Naive thymus-derived CD8-positive, alpha-beta T cell (primary cell): Measurements from ENCODE around the gene SDCBP2. TPM values are rescaled to one million over a fixed set of nuclear protein-coding genes. Genes with fewer than 3 reads are reported as not detected.

ENCODE experiments used
- ATAC-seq, 2 donors: fragments of 150-1000 bp; cut with Tn5 transposase in 1 of 2; sonication (Bioruptor Pico), chemical (Tn5 transposase) in 1 of 2; 1 replicate in 1 of 2; 2 replicates in 1 of 2; pipeline ENCODE4 v1.10.0; 2021; ENCODE audit warnings: mild to moderate bottlenecking in 2 of 2, moderate library complexity in 2 of 2
- POLR2A ChIA-PET: fragments of 350-600 bp; sonication (Branson Sonifier 250); formaldehyde crosslinking; loops from one replicate; lab custom pipeline; 2021; ENCODE audit warnings: antibody characterized with exemption; lab: Charles Lee
- DNase-seq, 10 donors: peaks; one replicate each; pipeline versions ENCODE4 v3.0.0 to v3.0.0-alpha.2; 2020 to 2022
- H3K27ac Mint-ChIP-seq, 10 donors: one replicate each; pipeline ENCODE4 v1.8.0; 2020 to 2022; ENCODE audit warnings: mild to moderate bottlenecking in 10 of 10, mixed read lengths in 10 of 10, moderate library complexity in 4 of 10, inconsistent platforms in 1 of 10
- H3K27me3 Mint-ChIP-seq, 5 donors: one replicate each; pipeline ENCODE4 v1.8.0; 2021 to 2022; ENCODE audit warnings: mixed read lengths in 5 of 5
- H3K36me3 Mint-ChIP-seq, 3 donors: one replicate each; pipeline ENCODE4 v1.8.0; 2020 to 2022; ENCODE audit warnings: mixed read lengths in 3 of 3, mild to moderate bottlenecking in 2 of 3, inconsistent platforms in 1 of 3
- H3K4me1 Mint-ChIP-seq, 4 donors: one replicate each; pipeline ENCODE4 v1.8.0; 2021 to 2022; ENCODE audit warnings: mixed read lengths in 4 of 4
- H3K4me3 Mint-ChIP-seq, 10 donors: one replicate each; pipeline ENCODE4 v1.8.0; 2020 to 2022; ENCODE audit warnings: mild to moderate bottlenecking in 10 of 10, mixed read lengths in 10 of 10, moderate library complexity in 6 of 10, inconsistent platforms in 1 of 10
- H3K9me3 Mint-ChIP-seq, 9 donors: one replicate each; pipeline ENCODE4 v1.8.0; 2020 to 2022; ENCODE audit warnings: mixed read lengths in 9 of 9, mild to moderate bottlenecking in 3 of 9, inconsistent platforms in 1 of 9, moderate library complexity in 1 of 9
- polyA plus RNA-seq, 3 donors: library from polyadenylated mRNA; unstranded; fragments of 300-500 nt; fragmentation: Illumina TruSeq; gene quantifications; one replicate each; pipeline ENCODE4 v1.2.3, GENCODE V29; 2021
- total RNA-seq, 8 experiments: library from RNA in 2 of 8; stranded (reverse) in 2 of 8; gene quantifications; one replicate each; pipeline ENCODE4 v1.2.3 and lab custom pipeline; 2021 to 2026

SDCBP2 gene
- total and polyA plus RNA-seq, 5 experiments from 2014 or later, result 0.81 to 3.3 (median 1.5) TPM

DNA sequence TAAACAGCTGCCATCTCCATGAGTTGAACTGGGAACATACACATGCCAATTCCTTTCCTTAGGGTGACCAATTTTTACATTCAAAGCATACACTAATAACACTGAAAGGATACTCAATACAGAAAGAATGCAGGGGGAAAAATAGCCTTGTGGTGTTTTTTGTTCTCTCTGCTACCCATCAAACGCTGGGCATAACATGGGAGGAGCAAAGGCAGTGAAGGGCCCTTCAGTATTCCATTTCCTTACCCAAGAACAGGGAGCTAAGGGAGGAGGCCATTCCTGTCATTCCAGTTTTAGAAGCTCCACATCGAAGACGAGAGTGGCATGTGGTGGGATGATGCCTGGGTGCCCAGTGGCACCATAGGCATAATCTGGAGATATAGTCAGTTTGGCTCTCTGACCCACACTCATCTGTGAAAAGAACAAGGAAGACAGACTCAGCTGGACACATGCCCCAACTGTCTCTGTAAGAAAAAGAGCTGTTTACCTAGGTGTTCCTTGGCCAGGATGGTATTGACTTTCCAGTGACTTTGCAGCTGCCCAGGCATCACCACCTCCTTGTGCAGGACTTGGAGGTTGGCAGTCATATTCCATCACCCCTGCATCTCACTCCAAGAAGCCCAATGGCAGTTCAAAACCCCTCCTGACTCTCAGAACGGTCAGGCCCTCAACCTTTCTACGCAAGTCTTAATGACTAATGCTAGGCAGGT lies 43.0 kb upstream of the SDCBP2 start:
- H3K36me3 Mint-ChIP-seq, result peaks cover 0 to 86% (median 21%) of the 10 kb centered on the region in 3 donors

DNA sequence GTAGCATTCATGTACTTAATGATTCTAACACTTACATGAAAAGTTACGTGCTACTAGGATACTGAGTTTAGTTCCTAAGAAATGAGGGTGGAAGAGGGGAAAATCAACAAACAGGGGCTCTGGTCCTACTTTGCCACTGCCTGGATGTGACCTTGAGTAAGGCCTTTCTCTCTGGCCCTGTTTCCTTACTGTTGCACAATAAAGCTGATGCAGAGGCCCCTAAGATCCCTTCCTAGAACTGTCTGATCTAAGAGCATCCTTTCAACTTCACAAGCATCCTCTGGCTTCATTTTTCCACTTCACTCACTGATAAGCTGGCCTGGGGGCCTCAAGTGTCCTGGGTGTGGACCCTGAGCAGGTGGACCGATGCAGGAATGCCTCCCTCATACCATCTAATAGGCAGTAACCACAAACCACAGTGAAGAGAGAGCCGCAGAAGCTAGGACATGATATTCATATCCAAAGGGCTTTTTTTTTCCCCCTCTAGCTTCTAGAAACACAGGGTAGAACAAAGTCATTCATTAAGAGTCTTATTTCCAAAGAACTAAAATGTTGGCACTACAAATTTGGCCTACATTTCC lies 42.4 kb upstream of the SDCBP2 start:
- POLR2A ChIA-PET, result interaction anchor here (1.4 kb wide), 1 partner anchor 18 kb away, joined by 6 read pairs; no protein-coding TSS in a partner anchor
- DNase-seq (no peak), ATAC-seq (no peak)
- H3K27me3 Mint-ChIP-seq, result no peaks in the 10 kb centered on the region
- H3K36me3 Mint-ChIP-seq, result peaks cover 0 to 87% (median 21%) of the 10 kb centered on the region in 3 donors
- H3K4me1 Mint-ChIP-seq, result peaks cover 24 to 49% (median 44%) of the 10 kb centered on the region in 4 donors
- no peak overlapping the region for H3K4me3 Mint-ChIP-seq
- no peaks in the 10 kb centered on the region for H3K9me3 Mint-ChIP-seq
- H3K27ac Mint-ChIP-seq, result peak overlapping the region; percentile 29 to 80 (median 62)

More for the DNA sequence above, 43.0 kb upstream of the SDCBP2 start:
- Mint-ChIP-seq H3K27ac (peak overlapping the region; percentile 15 to 80 (median 56)), H3K4me3 (no peak overlapping the region), H3K27me3 (no peaks in the 10 kb centered on the region), H3K9me3 (no peaks in the 10 kb centered on the region), H3K4me1 (peaks cover 29 to 56% (median 50%) of the 10 kb centered on the region in 4 donors)
- POLR2A ChIA-PET, result interaction anchor here (1.4 kb wide), 1 partner anchor 17 kb away, joined by 6 read pairs; no protein-coding TSS in a partner anchor
- ATAC-seq (no peak), DNase-seq (no peak)

DNA sequence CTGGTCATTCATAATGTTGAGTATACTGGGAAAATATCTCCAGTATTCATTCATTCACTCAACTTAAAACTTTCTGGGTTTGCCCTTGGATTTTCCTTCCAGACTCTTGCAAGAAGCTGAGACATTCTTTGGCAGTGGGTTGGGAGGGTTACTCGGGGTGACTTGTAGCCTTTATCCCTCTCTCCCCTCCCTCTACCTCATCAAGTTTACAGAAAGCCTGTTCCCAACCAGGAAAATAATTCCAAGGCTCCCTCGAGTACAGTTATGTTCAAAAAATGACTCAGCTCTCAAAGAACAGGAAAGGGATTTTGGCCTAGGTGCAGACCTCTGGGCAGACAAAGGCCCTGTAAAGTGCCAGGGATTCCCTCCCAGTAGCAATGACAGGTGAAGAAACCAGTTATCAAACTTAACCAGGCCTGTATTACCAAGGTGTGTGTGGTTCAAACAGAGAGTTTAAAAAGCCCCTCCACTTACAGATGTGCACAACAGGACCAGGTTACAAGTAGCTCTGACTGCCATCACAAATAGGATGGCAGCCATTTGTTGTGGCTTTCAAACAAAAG lies 41.7 kb upstream of the SDCBP2 start:
- H3K27ac Mint-ChIP-seq, result peak overlapping the region in 5 of 10 donors; percentile 19 to 82 (median 63)
- POLR2A ChIA-PET, result interaction anchor here (0.6 to 1.4 kb wide), 2 partner anchors 18 to 56 kb away, joined by 5 to 6 read pairs; no protein-coding TSS in a partner anchor
- DNase-seq, result no peak
- no peak for ATAC-seq
- peaks cover 17 to 44% (median 37%) of the 10 kb centered on the region in 4 donors for H3K4me1 Mint-ChIP-seq
- H3K27me3 Mint-ChIP-seq, result no peaks in the 10 kb centered on the region
- no peak overlapping the region for H3K4me3 Mint-ChIP-seq
- H3K9me3 Mint-ChIP-seq, result no peaks in the 10 kb centered on the region
- H3K36me3 Mint-ChIP-seq, result peaks cover 0 to 80% (median 21%) of the 10 kb centered on the region in 3 donors

DNA sequence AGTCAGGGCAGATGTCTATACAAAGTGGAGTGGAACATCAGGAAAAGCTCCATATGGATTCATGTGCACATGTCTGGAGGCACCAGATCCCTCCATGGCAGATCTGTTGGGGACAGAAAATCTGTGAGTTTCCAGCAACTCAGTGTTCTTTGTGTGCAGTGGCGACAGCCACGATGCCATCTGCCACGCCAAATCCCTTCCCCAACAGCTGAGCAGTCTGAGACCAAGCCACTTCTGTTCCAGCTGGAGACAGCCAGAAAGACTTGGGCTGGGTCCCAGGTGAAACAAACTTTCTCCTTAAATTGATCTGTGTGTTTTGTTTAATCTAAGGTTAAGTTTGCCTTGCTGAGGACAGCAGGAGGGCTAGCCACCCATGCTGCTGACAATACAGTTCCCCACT lies 41.0 kb upstream of the SDCBP2 start:
- POLR2A ChIA-PET, result interaction anchor here (0.6 kb wide), 1 partner anchor 55 kb away, joined by 5 read pairs; no protein-coding TSS in a partner anchor
- peaks cover 0 to 4% (median 0%) of the 10 kb centered on the region in 9 donors for H3K9me3 Mint-ChIP-seq
- H3K36me3 Mint-ChIP-seq, result peaks cover 4 to 78% (median 27%) of the 10 kb centered on the region in 3 donors
- no peaks in the 10 kb centered on the region for H3K27me3 Mint-ChIP-seq
- no peak for ATAC-seq
- no peak overlapping the region for H3K4me3 Mint-ChIP-seq
- H3K27ac Mint-ChIP-seq, result peak overlapping the region in 5 of 10 donors; percentile 39 to 87 (median 57)
- DNase-seq, result no peak
- peaks cover 16 to 46% (median 36%) of the 10 kb centered on the region in 4 donors for H3K4me1 Mint-ChIP-seq

DNA sequence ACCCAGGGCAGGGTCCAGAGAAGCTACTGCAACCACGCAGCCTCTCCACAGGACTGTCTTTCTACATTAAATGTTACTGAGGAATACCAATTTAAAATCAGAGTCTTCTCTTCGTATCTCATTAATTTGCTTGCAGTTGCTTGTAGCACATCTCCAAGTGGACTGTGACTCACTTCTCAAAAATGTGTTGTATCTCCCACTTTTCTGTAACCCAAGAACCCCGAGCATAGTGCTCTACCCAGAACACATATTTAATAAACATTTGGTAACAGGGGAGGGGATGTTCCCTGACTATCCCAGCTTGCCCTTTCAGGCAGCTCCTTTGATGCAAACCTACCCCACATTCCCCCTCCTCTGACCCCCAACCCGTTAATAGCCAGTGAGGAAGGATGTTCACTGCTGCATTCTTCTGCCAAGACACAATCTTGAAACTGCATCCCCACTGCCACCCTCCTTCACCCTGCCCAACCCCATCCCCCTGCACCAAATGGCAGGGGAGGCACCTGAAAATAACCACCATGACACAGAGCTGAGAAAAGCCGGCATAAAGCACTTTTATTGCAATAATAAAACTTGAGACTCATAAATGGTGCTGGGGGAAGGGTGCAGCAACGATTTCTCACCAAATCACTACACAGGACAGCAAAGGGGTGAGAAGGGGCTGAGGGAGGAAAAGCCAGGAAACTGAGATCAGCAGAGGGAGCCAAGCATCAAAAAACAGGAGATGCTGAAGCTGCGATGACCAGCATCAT lies 39.7 kb upstream of the SDCBP2 start:
- H3K27ac Mint-ChIP-seq, result peak overlapping the region; percentile 15 to 85 (median 62)
- no peaks in the 10 kb centered on the region for H3K27me3 Mint-ChIP-seq
- POLR2A ChIA-PET, result no interaction called here
- H3K36me3 Mint-ChIP-seq, result peaks cover 4 to 66% (median 28%) of the 10 kb centered on the region in 3 donors
- peaks cover 16 to 55% (median 39%) of the 10 kb centered on the region in 4 donors for H3K4me1 Mint-ChIP-seq
- no peak overlapping the region for H3K4me3 Mint-ChIP-seq
- ATAC-seq, result no peak
- DNase-seq, result no peak
- peaks cover 0 to 4% (median 0%) of the 10 kb centered on the region in 9 donors for H3K9me3 Mint-ChIP-seq

DNA sequence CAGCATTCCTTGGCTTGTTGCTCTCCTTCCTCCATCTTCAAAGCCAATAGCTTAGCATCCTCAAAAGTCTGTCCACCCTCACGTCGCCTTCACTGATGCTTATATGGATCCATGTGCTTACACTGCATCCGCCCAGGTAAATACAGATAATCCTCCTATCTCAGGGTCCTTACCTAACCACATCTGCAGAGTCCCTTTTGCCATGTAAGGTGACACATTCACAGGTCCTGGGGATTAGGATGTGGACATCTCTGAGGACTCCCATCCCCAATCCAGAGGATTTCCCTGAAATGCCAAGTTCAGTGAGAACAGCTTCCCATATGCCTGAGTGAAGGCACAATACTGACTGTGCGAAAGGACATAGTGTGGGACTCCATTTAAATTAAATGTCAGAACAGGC lies 38.5 kb upstream of the SDCBP2 start:
- no peaks in the 10 kb centered on the region for H3K27me3 Mint-ChIP-seq
- peaks cover 24 to 56% (median 42%) of the 10 kb centered on the region in 4 donors for H3K4me1 Mint-ChIP-seq
- peak overlapping the region in 4 of 10 donors; percentile 6 to 35 (median 28) for H3K27ac Mint-ChIP-seq
- DNase-seq, result no peak
- H3K36me3 Mint-ChIP-seq, result peaks cover 4 to 60% (median 22%) of the 10 kb centered on the region in 3 donors
- no peak for ATAC-seq
- POLR2A ChIA-PET, result no interaction called here
- no peak overlapping the region for H3K4me3 Mint-ChIP-seq
- H3K9me3 Mint-ChIP-seq, result peaks cover 0 to 4% (median 0%) of the 10 kb centered on the region in 9 donors

DNA sequence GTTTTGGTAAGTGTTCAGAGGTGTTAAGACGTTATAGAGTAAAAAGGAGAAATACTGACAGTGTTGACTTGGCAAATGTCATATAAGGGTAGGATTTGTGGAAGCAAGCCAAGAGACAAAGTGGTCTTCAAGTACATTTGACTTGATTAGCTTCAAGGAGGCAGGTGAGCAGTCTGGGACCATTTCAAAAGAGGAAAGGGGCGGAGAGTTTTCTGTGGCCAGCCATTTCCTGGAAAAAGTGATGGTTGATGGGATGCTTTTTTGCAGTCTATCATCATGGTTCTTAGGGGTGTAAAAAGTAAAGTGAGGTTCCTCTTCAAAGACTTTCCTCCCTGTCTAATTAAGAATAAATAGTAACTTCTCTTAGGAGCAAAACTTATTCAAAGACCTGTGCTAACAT lies 35.2 kb upstream of the SDCBP2 start:
- peaks cover 32 to 68% (median 43%) of the 10 kb centered on the region in 4 donors for H3K4me1 Mint-ChIP-seq
- peak overlapping the region; percentile 33 to 91 (median 78) for H3K27ac Mint-ChIP-seq
- H3K9me3 Mint-ChIP-seq, result peaks cover 0 to 4% (median 0%) of the 10 kb centered on the region in 9 donors
- POLR2A ChIA-PET, result no interaction called here
- peaks cover 4 to 62% (median 41%) of the 10 kb centered on the region in 3 donors for H3K36me3 Mint-ChIP-seq
- DNase-seq (peak in 4 of 10 donors; percentile 11 to 17 (median 14)), ATAC-seq (peak; percentile 58 to 65)
- H3K27me3 Mint-ChIP-seq, result no peaks in the 10 kb centered on the region
- H3K4me3 Mint-ChIP-seq, result peak overlapping the region; percentile 20 to 81 (median 64)

DNA sequence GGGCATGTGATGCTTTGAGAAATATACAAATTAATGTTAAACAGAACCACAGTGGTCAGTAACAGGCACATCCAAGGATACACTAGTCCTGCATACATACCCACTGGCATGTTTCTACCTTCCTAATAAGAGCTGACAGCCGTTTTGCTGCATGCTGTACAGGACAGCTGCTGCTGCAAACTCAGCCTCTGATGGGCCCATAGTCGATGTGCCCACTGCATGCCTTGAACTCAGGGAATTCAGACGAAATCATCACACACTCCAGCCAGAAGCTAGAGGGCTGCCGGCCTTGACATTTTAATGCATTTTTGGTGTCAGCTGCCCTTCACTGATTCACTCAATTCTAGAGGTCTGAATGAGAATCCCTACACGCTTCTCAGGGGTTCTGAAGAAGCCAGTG lies 34.6 kb upstream of the SDCBP2 start:
- H3K4me3 Mint-ChIP-seq, result peak overlapping the region in 8 of 10 donors; percentile 34 to 81 (median 70)
- ATAC-seq, result peak in 1 of 2 donors; percentile 19

DNA sequence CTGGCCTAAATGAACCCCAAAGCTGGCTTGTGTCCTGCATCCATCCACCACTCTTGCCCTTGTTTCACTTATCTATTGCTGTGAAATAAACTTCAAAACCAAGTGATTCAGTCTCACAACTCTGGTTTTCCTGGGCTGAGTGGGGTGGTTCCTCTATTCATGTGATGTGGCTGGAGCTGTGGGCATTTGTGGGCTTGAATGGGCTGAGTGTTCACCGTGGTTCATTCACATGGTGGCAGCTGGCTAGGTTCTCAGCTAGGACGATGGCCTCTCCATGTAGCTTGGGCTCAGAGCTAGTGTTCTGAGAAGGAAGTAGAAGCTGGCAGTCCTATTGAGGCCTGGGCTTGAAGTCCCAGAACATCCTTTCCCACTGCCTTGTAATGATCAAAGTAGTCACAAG lies 33.5 kb upstream of the SDCBP2 start:
- no peaks in the 10 kb centered on the region for H3K27me3 Mint-ChIP-seq
- POLR2A ChIA-PET, result interaction anchor here (0.9 kb wide), 1 partner anchor 29 kb away, joined by 3 read pairs; no protein-coding TSS in a partner anchor
- H3K9me3 Mint-ChIP-seq, result peaks cover 0 to 4% (median 0%) of the 10 kb centered on the region in 9 donors
- peak overlapping the region in 1 of 10 donors; percentile 23 for H3K4me3 Mint-ChIP-seq
- H3K4me1 Mint-ChIP-seq, result peaks cover 38 to 76% (median 59%) of the 10 kb centered on the region in 4 donors
- H3K36me3 Mint-ChIP-seq, result peaks cover 4 to 57% (median 37%) of the 10 kb centered on the region in 3 donors
- peak overlapping the region in 9 of 10 donors; percentile 55 to 91 (median 80) for H3K27ac Mint-ChIP-seq
- ATAC-seq, result no peak
- DNase-seq, result no peak

More for the DNA sequence above, 34.6 kb upstream of the SDCBP2 start:
- Mint-ChIP-seq H3K36me3 (peaks cover 4 to 59% (median 41%) of the 10 kb centered on the region in 3 donors), H3K9me3 (peaks cover 0 to 4% (median 0%) of the 10 kb centered on the region in 9 donors), H3K27me3 (no peaks in the 10 kb centered on the region), H3K27ac (peak overlapping the region; percentile 33 to 91 (median 78)), H3K4me1 (peaks cover 34 to 68% (median 49%) of the 10 kb centered on the region in 4 donors)
- POLR2A ChIA-PET, result no interaction called here
- DNase-seq, result no peak

DNA sequence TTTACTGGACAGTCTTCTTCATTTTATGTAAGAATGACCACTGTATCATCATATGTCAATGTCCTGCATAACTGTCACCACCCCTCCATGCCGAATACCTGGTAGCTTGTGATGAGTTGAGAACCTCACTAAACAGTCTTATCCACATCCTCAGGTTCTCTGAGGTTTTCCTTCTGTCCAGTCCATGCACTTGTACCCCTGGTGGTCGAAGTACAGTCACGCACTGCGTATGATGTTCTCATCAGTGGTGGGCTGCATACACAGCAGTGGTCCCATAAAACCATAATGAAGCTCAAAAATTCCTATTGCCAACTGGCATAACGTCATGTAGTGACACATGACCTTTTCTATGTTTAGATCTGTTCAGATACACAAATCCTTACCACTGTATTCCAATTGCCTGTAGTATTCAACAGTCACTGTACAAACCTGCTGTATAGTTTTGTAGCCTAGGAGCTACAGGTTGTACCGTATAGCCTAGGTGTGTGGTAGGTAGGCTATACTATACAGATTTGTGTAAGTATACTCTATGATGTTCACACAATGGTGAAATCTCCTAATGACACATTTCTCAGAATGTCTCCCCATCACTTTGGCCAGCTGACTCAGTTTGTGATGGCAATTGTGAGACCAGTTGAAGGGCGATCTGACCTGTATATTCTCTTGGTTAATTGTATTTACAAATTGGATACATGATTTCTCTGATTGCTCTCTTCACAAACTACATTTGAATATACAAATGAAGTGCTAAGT lies 31.3 kb upstream of the SDCBP2 start:
- Mint-ChIP-seq H3K9me3 (peaks cover 0 to 2% (median 0%) of the 10 kb centered on the region in 9 donors), H3K4me3 (no peak overlapping the region), H3K27ac (peak overlapping the region in 2 of 10 donors; percentile 19 to 32), H3K27me3 (no peaks in the 10 kb centered on the region), H3K36me3 (peaks cover 5 to 63% (median 34%) of the 10 kb centered on the region in 3 donors), H3K4me1 (peaks cover 37 to 71% (median 64%) of the 10 kb centered on the region in 4 donors)
- no peak for ATAC-seq
- POLR2A ChIA-PET, result interaction anchor here (0.9 kb wide), 1 partner anchor 23 kb away, joined by 4 read pairs; no protein-coding TSS in a partner anchor
- no peak for DNase-seq
